ENCODE measurements around the gene ARHGEF10L.

Gene ARHGEF10L

DNA sequence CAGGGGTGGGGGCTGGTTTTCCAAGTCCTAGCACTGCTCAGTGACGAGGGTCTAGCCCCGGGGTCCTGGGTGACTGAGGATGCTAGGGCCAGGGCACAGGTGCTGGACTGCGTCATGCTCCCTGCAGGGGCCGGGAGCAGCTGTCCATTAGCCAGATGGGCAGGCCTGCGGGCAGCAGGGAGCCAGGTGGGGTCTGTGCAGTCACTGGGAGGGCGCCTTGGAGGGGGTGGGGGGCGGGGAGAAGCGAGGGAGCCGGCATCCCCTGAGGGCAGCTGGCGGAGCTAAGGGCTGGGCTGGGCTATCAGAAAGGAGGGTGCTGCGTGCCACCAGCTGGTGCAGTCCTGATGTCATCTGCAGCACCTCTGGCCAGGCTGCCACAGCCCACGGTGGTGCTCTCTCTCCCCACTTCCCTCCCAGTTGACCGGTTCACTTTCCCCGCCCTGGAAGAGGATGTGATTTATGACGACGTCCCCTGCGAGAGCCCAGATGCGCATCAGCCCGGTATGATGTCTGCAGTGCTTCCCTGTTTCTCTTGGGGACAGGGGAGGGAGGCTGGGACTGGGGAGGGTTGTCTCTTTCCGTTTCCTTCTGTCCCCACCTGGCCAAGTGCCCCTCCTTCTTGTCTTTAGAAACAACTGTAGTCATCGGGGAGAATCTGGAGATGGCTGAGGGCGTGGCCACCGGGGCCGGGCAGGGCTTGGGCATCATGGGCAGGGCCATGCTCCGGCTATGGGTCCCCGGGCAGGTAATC, 63.8 kb downstream of the ARHGEF10L start:
- H3K4me3 ChIP-seq (ENCODE audit: low read length), result no peak overlapping the region
- DNase-seq (ENCODE audit: low read depth), result no peak
- TF ChIP-seq CTCF (IDR thresholded peaks at IDR 0.05; ENCODE audit: insufficient read depth, low read depth, low read length, missing control alignments), result no peak

DNA sequence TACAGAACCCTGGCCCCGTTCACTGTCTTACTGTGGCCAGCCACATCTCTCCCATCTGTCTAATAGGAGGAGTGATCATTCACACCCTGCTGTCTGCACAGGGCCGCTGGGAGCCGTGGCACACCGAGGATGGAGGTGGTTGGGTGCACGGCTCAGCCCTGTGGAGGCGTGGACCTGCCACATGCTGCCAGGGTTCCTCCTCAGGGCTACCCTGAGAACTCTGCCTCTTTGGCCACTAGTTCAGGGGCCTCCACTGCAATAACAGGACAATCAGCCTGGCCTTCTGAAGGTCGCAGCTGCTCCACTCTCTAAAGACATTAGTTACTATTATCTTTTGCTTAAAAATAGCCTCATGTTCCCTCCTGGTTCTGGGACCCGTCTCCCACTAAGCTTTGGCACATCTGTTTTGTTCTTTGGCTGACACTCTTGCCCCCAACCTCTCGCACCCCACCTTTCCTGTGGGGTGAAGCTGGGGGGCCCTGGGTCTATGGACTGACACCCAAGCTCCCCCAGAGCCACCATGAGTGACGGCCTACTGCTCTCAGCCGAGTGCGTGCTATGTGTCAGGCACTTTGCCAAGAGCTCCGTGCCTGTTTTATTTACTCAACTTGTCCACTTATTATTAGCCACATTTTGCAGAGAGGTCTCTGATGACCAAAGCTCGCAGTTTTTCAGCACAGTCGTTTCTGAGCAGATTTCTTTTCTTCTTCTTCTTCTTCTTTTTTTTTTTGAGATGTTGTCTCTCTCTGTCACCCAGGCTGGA, 66.3 kb downstream of the ARHGEF10L start:
- no peak overlapping the region for H3K4me3 ChIP-seq (ENCODE audit: low read length)
- no peak for TF ChIP-seq CTCF (IDR thresholded peaks at IDR 0.05; ENCODE audit: insufficient read depth, low read depth, low read length, missing control alignments)
- no peak for DNase-seq (ENCODE audit: low read depth)

- H3K4me3 ChIP-seq (ENCODE audit: low read length), result no peak overlapping the region
- peak; percentile 95 for TF ChIP-seq CTCF (IDR thresholded peaks at IDR 0.05; ENCODE audit: insufficient read depth, low read depth, low read length, missing control alignments)
- DNase-seq (ENCODE audit: low read depth), result peak; percentile 73
Observed at GRCh38 chr1:17606826-17607440, 67.4 kb downstream of the ARHGEF10L start.

- no peak for DNase-seq (ENCODE audit: low read depth)
- H3K4me3 ChIP-seq (ENCODE audit: low read length), result no peak overlapping the region
- no peak for TF ChIP-seq CTCF (IDR thresholded peaks at IDR 0.05; ENCODE audit: insufficient read depth, low read depth, low read length, missing control alignments)
Observed at GRCh38 chr1:17607644-17608581, 68.4 kb downstream of the ARHGEF10L start.

GRCh38 chr1:17609529-17609928, 70.0 kb downstream of the ARHGEF10L start:
- no peak for TF ChIP-seq CTCF (IDR thresholded peaks at IDR 0.05; ENCODE audit: insufficient read depth, low read depth, low read length, missing control alignments)
- no peak for DNase-seq (ENCODE audit: low read depth)
- no peak overlapping the region for H3K4me3 ChIP-seq (ENCODE audit: low read length)

GRCh38 chr1:17610085-17610484, 70.6 kb downstream of the ARHGEF10L start:
- no peak for TF ChIP-seq CTCF (IDR thresholded peaks at IDR 0.05; ENCODE audit: insufficient read depth, low read depth, low read length, missing control alignments)

More at GRCh38 chr1:17610085-17610484, 70.6 kb downstream of the ARHGEF10L start:
- DNase-seq (ENCODE audit: low read depth), result no peak
- H3K4me3 ChIP-seq (ENCODE audit: low read length), result no peak overlapping the region

All from epithelial cell of esophagus (primary cell).